H1 (cell line): Measurements from ENCODE around the gene UBASH3A. TPM values are rescaled to one million over a fixed set of nuclear protein-coding genes. Genes with fewer than 3 reads are reported as not detected.

Source experiments
- CTCF ChIA-PET: fragments of 300-600 bp; sonication (Branson Sonifier 250); formaldehyde crosslinking; loops from one replicate; lab custom pipeline; 2021; ENCODE audit not compliant: partially characterized antibody; lab: Charles Lee
- POLR2A ChIA-PET: fragments of 300-600 bp; sonication (Branson Sonifier 250); formaldehyde crosslinking; loops from one replicate; lab custom pipeline; 2021; ENCODE audit warnings: inconsistent platforms; ENCODE audit not compliant: partially characterized antibody; lab: Charles Lee
- DNase-seq, 2 experiments: peaks; one replicate each; pipeline versions ENCODE4 v3.0.0 to v3.0.0-alpha.2; 2010 to 2022; ENCODE audit warnings: low spot score in 2 of 2, low read depth in 1 of 2, mixed read lengths in 1 of 2
- FAIRE-seq: peaks from 2 replicates; lab custom pipeline; 2011; peaks lifted over from hg19 to GRCh38; lab: Jason Lieb, UNC
- H2AFZ ChIP-seq: 2 replicates; pipeline ENCODE4 v1.8.1; 2012; ENCODE audit warnings: low read length, inconsistent platforms
- H2AK5ac ChIP-seq: 2 replicates; pipeline ENCODE4 v1.6.1; 2013; ENCODE audit warnings: low read depth, low read length
- H2BK120ac ChIP-seq: replicated peaks from 2 replicates; pipeline ENCODE3; 2013; ENCODE audit warnings: low read depth, low read length, inconsistent platforms
- H2BK12ac ChIP-seq: 2 replicates; pipeline ENCODE4 v1.6.1; 2013; ENCODE audit warnings: low read depth, low read length
- H2BK15ac ChIP-seq: 2 replicates; pipeline ENCODE4 v1.6.1; 2013; ENCODE audit warnings: low read length
- H2BK20ac ChIP-seq: 2 replicates; pipeline ENCODE4 v1.6.1; 2013; ENCODE audit warnings: low read length
- H2BK5ac ChIP-seq: 2 replicates; pipeline ENCODE4 v1.6.1; 2013; ENCODE audit warnings: low read depth, low read length
- H3K14ac ChIP-seq: 2 replicates; pipeline ENCODE4 v1.6.1; 2013; ENCODE audit warnings: inconsistent platforms; ENCODE audit not compliant: insufficient read length
- H3K18ac ChIP-seq: 2 replicates; pipeline ENCODE4 v1.6.1; 2013; ENCODE audit warnings: low read length; ENCODE audit errors: extremely low read depth
- H3K23ac ChIP-seq: 2 replicates; pipeline ENCODE4 v1.6.1; 2013; ENCODE audit warnings: inconsistent platforms; ENCODE audit not compliant: insufficient read length
- H3K23me2 ChIP-seq: 2 replicates; pipeline ENCODE4 v1.6.1; 2013; ENCODE audit warnings: low read depth, low read length
- H3K27ac ChIP-seq: 2 replicates; pipeline ENCODE4 v1.6.1; 2011; ENCODE audit warnings: low read depth, low read length, inconsistent platforms
- H3K27me3 ChIP-seq, 4 experiments: replicated peaks in 1 of 4; 1 replicate in 1 of 4; 2 replicates in 3 of 4; pipeline versions ENCODE4 v1.6.1 to v1.8.1; 2011 to 2013; ENCODE audit warnings: low read length in 3 of 4, mild to moderate bottlenecking in 3 of 4, inconsistent platforms in 2 of 4, mixed read lengths in 2 of 4, moderate library complexity in 1 of 4; ENCODE audit not compliant: control insufficient read depth in 3 of 4, insufficient read depth in 3 of 4; ENCODE audit errors: extremely low read depth in 1 of 4
- H3K36me3 ChIP-seq, 4 experiments: 2 replicates each; pipeline versions ENCODE4 v1.6.1 to v1.8.1; 2011 to 2013; ENCODE audit warnings: mild to moderate bottlenecking in 4 of 4, low read length in 3 of 4, moderate library complexity in 2 of 4, control low read depth in 1 of 4, inconsistent platforms in 1 of 4; ENCODE audit not compliant: insufficient read depth in 4 of 4, control insufficient read depth in 2 of 4
- H3K4ac ChIP-seq: replicated peaks from 2 replicates; pipeline ENCODE3; 2013; ENCODE audit warnings: low read length, low read depth, mixed read lengths, inconsistent platforms; ENCODE audit not compliant: insufficient read length
- H3K4me1 ChIP-seq, 4 experiments: replicated peaks in 1 of 4; 1 replicate in 1 of 4; 2 replicates in 3 of 4; pipeline versions ENCODE4 v1.6.1 to v1.8.1; 2011 to 2013; ENCODE audit warnings: low read length in 3 of 4, inconsistent platforms in 2 of 4, mixed read lengths in 1 of 4; ENCODE audit not compliant: insufficient read depth in 4 of 4, control insufficient read depth in 3 of 4
- H3K4me2 ChIP-seq, 2 experiments: 2 replicates each; pipeline versions ENCODE4 v1.6.1 to v1.8.1; 2011 to 2013; ENCODE audit warnings: low read depth in 2 of 2, low read length in 2 of 2, control low read depth in 1 of 2, inconsistent platforms in 1 of 2, mild to moderate bottlenecking in 1 of 2; ENCODE audit not compliant: insufficient read depth in 1 of 2
- H3K4me3 ChIP-seq, 4 experiments: fragments of 200-600, 300-600 bp in 1 of 4; sonication (generic), shearing (Covaris generic), sonication (Bioruptor Twin) in 1 of 4; 2 replicates each; pipeline versions ENCODE4 v1.5.1 to v1.8.1; 2011 to 2016; ENCODE audit warnings: low read length in 4 of 4, low read depth in 3 of 4, control low read depth in 2 of 4, inconsistent platforms in 2 of 4, mild to moderate bottlenecking in 2 of 4, mixed read lengths in 1 of 4, moderate library complexity in 1 of 4; ENCODE audit not compliant: insufficient read depth in 2 of 4; ENCODE audit errors: extremely low read depth in 1 of 4
- H3K56ac ChIP-seq: replicated peaks from 2 replicates; pipeline ENCODE3; 2013; ENCODE audit warnings: low read depth, mild to moderate bottlenecking, mixed read lengths, low read length, inconsistent platforms; ENCODE audit not compliant: insufficient read length
- H3K79me1 ChIP-seq: 2 replicates; pipeline ENCODE4 v1.6.1; 2013; ENCODE audit warnings: low read depth, low read length, control low read depth
- H3K79me2 ChIP-seq, 2 experiments: 2 replicates each; pipeline versions ENCODE4 v1.6.1 to v1.8.1; 2012 to 2013; ENCODE audit warnings: low read length in 2 of 2, mild to moderate bottlenecking in 2 of 2, inconsistent platforms in 1 of 2; ENCODE audit not compliant: insufficient read depth in 2 of 2, control insufficient read depth in 1 of 2
- H3K9ac ChIP-seq, 4 experiments: replicated peaks in 1 of 4; 1 replicate in 1 of 4; 2 replicates in 3 of 4; pipeline versions ENCODE4 v1.6.1 to v1.8.1; 2011 to 2013; ENCODE audit warnings: low read depth in 3 of 4, low read length in 3 of 4, control low read depth in 2 of 4, mild to moderate bottlenecking in 2 of 4, moderate library complexity in 2 of 4, inconsistent platforms in 1 of 4; ENCODE audit errors: extremely low read depth in 1 of 4
- H3K9me3 ChIP-seq, 2 experiments: 2 replicates each; pipeline versions ENCODE4 v1.6.1 to v1.8.1; 2012 to 2013; ENCODE audit warnings: mild to moderate bottlenecking in 2 of 2, moderate library complexity in 2 of 2, control low read depth in 1 of 2, inconsistent platforms in 1 of 2, low read depth in 1 of 2, low read length in 1 of 2, mixed read lengths in 1 of 2; ENCODE audit not compliant: insufficient read depth in 2 of 2
- H4K20me1 ChIP-seq, 2 experiments: replicated peaks in 1 of 2; 2 replicates each; pipeline versions ENCODE3 to v1.8.1; 2011 to 2013; ENCODE audit warnings: inconsistent platforms in 2 of 2, low read length in 2 of 2, mild to moderate bottlenecking in 1 of 2; ENCODE audit not compliant: insufficient read depth in 2 of 2, control insufficient read depth in 1 of 2
- H4K5ac ChIP-seq: 2 replicates; pipeline ENCODE4 v1.6.1; 2013; ENCODE audit warnings: low read length, low read depth, mixed read lengths, inconsistent platforms; ENCODE audit not compliant: insufficient read length
- H4K8ac ChIP-seq: 2 replicates; pipeline ENCODE4 v1.8.0; 2013; ENCODE audit warnings: mild to moderate bottlenecking, moderate library complexity, low read length, inconsistent platforms; ENCODE audit not compliant: insufficient read depth; ENCODE audit errors: extremely low read depth
- H4K91ac ChIP-seq: replicated peaks from 2 replicates; pipeline ENCODE3; 2013; ENCODE audit warnings: low read length, mixed read lengths, inconsistent platforms; ENCODE audit not compliant: insufficient read length
- BCL11A ChIP-seq, 2 experiments: IDR thresholded peaks; one replicate each; pipeline ENCODE4 v1.6.1; 2011; ENCODE audit warnings: low read depth in 2 of 2, low read length in 2 of 2, mild to moderate bottlenecking in 2 of 2
- JUN ChIP-seq: IDR thresholded peaks from 2 replicates; pipeline ENCODE4 v1.6.1; 2011; ENCODE audit warnings: low read depth, mild to moderate bottlenecking, improper control_type of control experiment, low read length
- POLR2A ChIP-seq, 2 experiments: IDR thresholded peaks; 1 replicate in 1 of 2; 2 replicates in 1 of 2; pipeline ENCODE4 v1.6.1; 2011; ENCODE audit warnings: low read depth in 2 of 2, low read length in 2 of 2, mild to moderate bottlenecking in 2 of 2; ENCODE audit errors: control extremely low read depth in 1 of 2
- POLR2AphosphoS5 ChIP-seq: IDR thresholded peaks from 2 replicates; pipeline ENCODE4 v1.6.1; 2011; ENCODE audit warnings: low read depth, low read length
- RXRA ChIP-seq: IDR thresholded peaks from 2 replicates; pipeline ENCODE4 v1.6.1; 2011; ENCODE audit warnings: low read depth, mild to moderate bottlenecking, low read length, moderate library complexity; ENCODE audit not compliant: insufficient read depth
- SIRT6 ChIP-seq: IDR thresholded peaks from one replicate; pipeline ENCODE4 v1.7.1; 2012; ENCODE audit warnings: low read length, inconsistent platforms
- SP2 ChIP-seq: IDR thresholded peaks from 2 replicates; pipeline ENCODE4 v1.6.1; 2012; ENCODE audit warnings: mild to moderate bottlenecking, low read length, inconsistent platforms
- WGBS, 2 experiments: shearing (Covaris generic) in 1 of 2; methylation state at CpG; one replicate each; pipeline versions ENCODE4 v1.1.6 to v1.1.7; 2013 to 2015; ENCODE audit warnings: low lambda C conversion rate in 2 of 2, mixed read lengths in 2 of 2, inconsistent platforms in 1 of 2, low coverage in 1 of 2, missing lambda C conversion rate in 1 of 2; ENCODE audit not compliant: insufficient replicate concordance in 2 of 2, insufficient coverage in 1 of 2, insufficient read length in 1 of 2; ENCODE audit errors: extremely low coverage in 1 of 2, missing lambda C conversion rate in 1 of 2; 5-methylcytosine and 5-hydroxymethylcytosine counted together
- polyA plus RNA-seq, 7 experiments: library from polyadenylated mRNA; depleted of rRNA in 3 of 7; stranded (reverse) in 5 of 7; unstranded in 2 of 7; fragments of >200 nt in 5 of 7; fragments of 200-250 nt in 2 of 7; gene quantifications; 1 replicate in 5 of 7; 2 replicates in 1 of 7; 4 replicates in 1 of 7; pipeline versions ENCODE4 v1.2.1 to v1.2.3, GENCODE V29; 2011 to 2013; ENCODE audit warnings: missing spikeins in 2 of 7, mixed read lengths in 2 of 7
- total RNA-seq: library from RNA; stranded (reverse); fragmentation: NEBNext Ultra II Directional; extraction: Animal tissue kit (Norgen Biotek cat#: 25700); gene quantifications from 2 replicates; pipeline ENCODE4 v1.2.1, GENCODE V29; 2021
- TF ChIP-seq, protein P1 (sequence below): IDR thresholded peaks from 2 replicates; pipeline ENCODE4 v1.6.1; 2012; ENCODE audit warnings: inconsistent platforms

Gene UBASH3A
- total and polyA plus RNA-seq, 2 of the 8 experiments (the other 6 are each of a cell fraction or from before 2014, with no cell fraction given), result not detected

DNA sequence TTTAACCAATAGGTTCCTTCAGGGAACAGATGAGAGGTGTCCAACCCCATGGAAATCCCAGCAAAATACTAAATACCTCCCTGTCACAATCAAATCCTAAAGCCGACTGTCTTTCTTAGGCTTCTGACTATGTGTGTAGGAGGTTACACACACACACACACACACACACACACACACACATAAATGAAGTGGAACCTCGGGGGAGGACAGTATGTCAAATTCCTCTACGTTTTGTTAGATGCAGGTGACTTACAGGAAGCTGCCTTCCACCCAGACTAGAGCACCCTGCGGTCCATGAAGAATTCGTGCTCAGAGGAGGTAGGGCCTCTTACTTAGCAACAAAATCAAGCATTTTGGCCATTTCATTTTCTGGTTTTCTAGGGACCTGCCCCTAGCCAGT, 75.9 kb downstream of the UBASH3A start:
- Histone ChIP-seq H3K4me3 (no peak overlapping the region), H3K27me3 (no peaks in the 10 kb centered on the region), H4K8ac (no peak overlapping the region), H3K9ac (no peak overlapping the region), H2BK20ac (no peak overlapping the region), H3K79me2 (no peaks in the 10 kb centered on the region), H2BK12ac (no peak overlapping the region), H3K14ac (no peak overlapping the region), H2AFZ (no peak overlapping the region), H3K36me3 (no peaks in the 10 kb centered on the region), H2BK5ac (no peak overlapping the region), H3K56ac (no peak overlapping the region), H4K20me1 (no peaks in the 10 kb centered on the region), H2AK5ac (no peak overlapping the region), H2BK120ac (no peak overlapping the region), H3K9me3 (no peaks in the 10 kb centered on the region), H3K79me1 (no peaks in the 10 kb centered on the region), H3K23ac (no peak overlapping the region), H2BK15ac (no peak overlapping the region), H4K5ac (no peak overlapping the region), H3K23me2 (no peaks in the 10 kb centered on the region; the same call in 1 of the 2 replicates), H3K27ac (no peak overlapping the region), H4K91ac (no peak overlapping the region), H3K4me2 (no peak overlapping the region), H3K4ac (no peak overlapping the region), H3K18ac (no peak overlapping the region), H3K4me1 (no peaks in the 10 kb centered on the region)
- POLR2A ChIA-PET, result no interaction called here
- DNase-seq (no peak), FAIRE-seq (no peak)
- TF ChIP-seq RXRA, result no peak
- TF ChIP-seq SP2, result no peak
- no peak for TF ChIP-seq POLR2A (IDR thresholded peaks at IDR 0.05; ENCODE audit: control extremely low read depth in 1 of 2, low read depth in 2 of 2, low read length in 2 of 2)
- TF ChIP-seq JUN, result no peak
- TF ChIP-seq POLR2AphosphoS5, result no peak
- no peak for TF ChIP-seq BCL11A (IDR thresholded peaks at IDR 0.05; ENCODE audit: low read depth in 2 of 2, low read length in 2 of 2)
- TF ChIP-seq, protein P1, sequence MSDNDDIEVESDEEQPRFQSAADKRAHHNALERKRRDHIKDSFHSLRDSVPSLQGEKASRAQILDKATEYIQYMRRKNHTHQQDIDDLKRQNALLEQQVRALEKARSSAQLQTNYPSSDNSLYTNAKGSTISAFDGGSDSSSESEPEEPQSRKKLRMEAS, result no peak
- TF ChIP-seq SIRT6, result no peak
- WGBS, 2 experiments, result 72% methylated on average over 5 of the region's 5 CpGs; no CpG with 5 or more reads in 1 of the 2 experiments
- CTCF ChIA-PET, result interaction anchor here (0.9 kb wide), 1 partner anchor 29 kb away, joined by 3 read pairs; no protein-coding TSS in a partner anchor
